ENCODE data around the gene PDZD4. TPM values are rescaled to one million over a fixed set of nuclear protein-coding genes. Genes with fewer than 3 reads are reported as not detected.

Gene PDZD4
- total RNA-seq, 4 donors from 2014 or later = 2.0 to 6.3 (median 3.0) TPM

DNA sequence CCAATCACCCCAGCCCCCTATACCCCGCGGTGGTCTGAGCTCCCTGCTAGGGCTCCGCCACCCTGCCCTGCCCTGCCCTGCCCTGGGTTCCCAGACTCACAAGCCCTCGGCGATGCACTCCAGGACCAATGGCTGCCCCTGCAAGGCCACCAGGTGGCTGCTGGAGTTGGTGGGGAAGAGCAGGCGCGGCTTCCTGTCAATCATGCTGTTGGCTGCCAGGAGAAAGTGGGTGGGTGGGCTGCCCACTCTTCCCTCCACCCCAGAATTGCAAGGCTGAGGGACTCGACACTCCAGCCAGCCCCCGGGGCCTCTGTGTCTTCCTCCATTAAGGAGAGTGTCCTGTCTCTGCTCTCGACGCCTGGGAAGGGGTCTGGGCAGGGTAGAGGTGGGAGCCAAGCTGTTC lies 39.9 kb upstream of the PDZD4 start:
- H3K9me3 ChIP-seq = no peaks in the 10 kb centered on the region
- no peak overlapping the region for H3K27ac ChIP-seq
- TF ChIP-seq EP300 (IDR thresholded peaks at IDR 0.05) (no peak), POLR2AphosphoS5 (IDR thresholded peaks at IDR 0.05) (no peak), POLR2A (IDR thresholded peaks at IDR 0.05) (no peak)
- TF ChIP-seq, protein P1, sequence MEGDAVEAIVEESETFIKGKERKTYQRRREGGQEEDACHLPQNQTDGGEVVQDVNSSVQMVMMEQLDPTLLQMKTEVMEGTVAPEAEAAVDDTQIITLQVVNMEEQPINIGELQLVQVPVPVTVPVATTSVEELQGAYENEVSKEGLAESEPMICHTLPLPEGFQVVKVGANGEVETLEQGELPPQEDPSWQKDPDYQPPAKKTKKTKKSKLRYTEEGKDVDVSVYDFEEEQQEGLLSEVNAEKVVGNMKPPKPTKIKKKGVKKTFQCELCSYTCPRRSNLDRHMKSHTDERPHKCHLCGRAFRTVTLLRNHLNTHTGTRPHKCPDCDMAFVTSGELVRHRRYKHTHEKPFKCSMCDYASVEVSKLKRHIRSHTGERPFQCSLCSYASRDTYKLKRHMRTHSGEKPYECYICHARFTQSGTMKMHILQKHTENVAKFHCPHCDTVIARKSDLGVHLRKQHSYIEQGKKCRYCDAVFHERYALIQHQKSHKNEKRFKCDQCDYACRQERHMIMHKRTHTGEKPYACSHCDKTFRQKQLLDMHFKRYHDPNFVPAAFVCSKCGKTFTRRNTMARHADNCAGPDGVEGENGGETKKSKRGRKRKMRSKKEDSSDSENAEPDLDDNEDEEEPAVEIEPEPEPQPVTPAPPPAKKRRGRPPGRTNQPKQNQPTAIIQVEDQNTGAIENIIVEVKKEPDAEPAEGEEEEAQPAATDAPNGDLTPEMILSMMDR (IDR thresholded peaks at IDR 0.05) = no peak
- DNase-seq (ENCODE audit: low spot score in 2 of 2) = no peak
- H3K36me3 ChIP-seq = no peaks in the 10 kb centered on the region
- WGBS = 78% methylated on average over 4 of the region's 11 CpGs
- H3K4me1 ChIP-seq = no peaks in the 10 kb centered on the region
- H3K4me3 ChIP-seq = no peak overlapping the region
- peaks cover 10% of the 10 kb centered on the region for H3K27me3 ChIP-seq

DNA sequence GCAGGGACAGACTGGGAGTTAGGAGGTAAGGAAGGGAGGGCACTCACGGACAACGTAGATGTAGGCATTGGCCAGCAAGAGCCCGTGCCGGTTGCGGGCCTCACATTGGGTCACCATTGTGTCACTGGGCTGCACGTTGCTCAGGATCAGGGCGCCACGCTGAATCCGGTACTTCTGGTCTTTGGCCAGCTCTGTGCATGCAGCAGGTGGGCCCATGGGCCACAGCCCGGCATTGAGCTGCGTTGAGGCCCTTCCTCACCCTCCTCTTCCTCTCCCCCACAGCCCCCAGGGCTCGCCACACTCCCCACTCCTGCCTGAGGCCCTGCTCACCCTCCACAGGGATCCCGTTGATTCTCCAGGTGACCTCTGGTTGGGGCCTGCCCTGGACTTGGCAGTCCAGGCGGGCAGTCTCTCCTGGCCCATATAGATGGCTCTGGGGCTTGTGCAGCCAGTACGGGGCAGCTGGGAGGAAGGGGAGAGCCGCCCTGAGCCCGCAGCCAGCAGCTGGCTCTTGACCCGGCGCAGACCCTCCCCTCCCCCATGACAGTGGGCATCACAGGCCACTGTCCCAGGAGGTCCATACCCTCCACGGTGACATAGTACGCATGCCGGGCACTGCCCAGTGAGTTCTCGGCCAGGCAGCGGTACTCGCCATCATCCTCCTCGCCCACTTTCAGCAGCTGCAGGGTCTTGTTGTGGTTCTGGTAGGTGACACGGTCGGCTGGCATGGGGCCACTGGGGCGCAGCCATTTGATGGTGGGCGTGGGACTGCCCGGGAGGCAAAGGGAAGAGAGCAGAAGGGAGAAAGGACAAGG lies 39.3 kb upstream of the PDZD4 start:
- TF ChIP-seq, protein P1 (IDR thresholded peaks at IDR 0.05) = no peak
- Histone ChIP-seq H3K4me1 (no peaks in the 10 kb centered on the region), H3K36me3 (no peaks in the 10 kb centered on the region), H3K27ac (no peak overlapping the region), H3K27me3 (peaks cover 10% of the 10 kb centered on the region), H3K9me3 (no peaks in the 10 kb centered on the region), H3K4me3 (no peak overlapping the region)
- no peak for DNase-seq (ENCODE audit: low spot score in 2 of 2)
- 86% methylated on average over 19 of the region's 31 CpGs for WGBS

DNA sequence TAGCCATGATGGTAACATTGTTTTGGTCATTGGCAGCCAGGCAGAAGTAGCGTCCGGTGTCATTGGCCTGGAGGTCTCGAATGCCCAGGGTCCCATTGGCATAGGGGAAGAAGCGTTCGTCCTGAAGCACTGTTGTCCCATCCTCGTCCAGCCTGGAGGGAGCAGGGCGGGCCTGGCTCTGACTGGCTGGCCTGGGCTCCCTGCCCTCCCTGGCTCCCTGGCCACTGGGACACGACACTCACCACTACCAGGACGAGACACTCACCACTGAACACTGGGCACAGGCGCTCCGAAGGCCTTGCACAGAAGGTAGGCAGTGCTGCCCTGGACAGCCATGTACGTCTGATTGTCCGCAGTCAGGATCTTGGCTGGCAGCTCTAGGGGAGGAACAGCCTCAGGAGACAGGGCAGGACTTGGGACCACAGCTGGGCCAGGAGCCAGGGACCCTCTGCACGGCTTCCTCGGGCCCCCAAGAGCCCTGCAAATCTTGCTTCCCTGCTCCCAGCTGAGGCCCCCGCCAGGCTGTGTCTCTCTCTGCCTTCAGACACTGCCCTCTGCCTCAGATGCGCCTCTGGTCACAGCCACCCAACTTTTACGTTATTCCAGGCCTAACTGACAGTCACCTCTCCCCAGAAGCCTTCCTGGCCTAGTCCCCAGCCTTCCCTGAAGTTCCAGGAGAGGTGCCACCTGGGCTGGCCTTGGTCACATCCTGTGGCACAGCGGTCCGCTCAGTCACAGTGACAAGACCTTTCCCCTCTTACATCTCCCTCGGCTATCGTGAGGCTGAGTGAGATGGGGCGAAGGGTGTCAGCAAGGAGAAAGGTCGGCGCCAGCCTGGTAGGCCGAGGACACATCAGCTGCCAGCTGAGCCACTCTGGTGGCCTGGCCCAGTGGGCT lies 38.5 kb upstream of the PDZD4 start:
- H3K27me3 ChIP-seq = peaks cover 10% of the 10 kb centered on the region
- TF ChIP-seq, protein P1 (IDR thresholded peaks at IDR 0.05) = no peak
- TF ChIP-seq EP300 (IDR thresholded peaks at IDR 0.05) (no peak), POLR2A (IDR thresholded peaks at IDR 0.05) (no peak), POLR2AphosphoS5 (IDR thresholded peaks at IDR 0.05) (no peak)
- 92% methylated on average over 10 of the region's 26 CpGs for WGBS
- H3K4me3 ChIP-seq = no peak overlapping the region
- no peak for DNase-seq (ENCODE audit: low spot score in 2 of 2)
- H3K4me1 ChIP-seq = no peaks in the 10 kb centered on the region
- no peak overlapping the region for H3K27ac ChIP-seq
- H3K9me3 ChIP-seq = no peaks in the 10 kb centered on the region
- no peaks in the 10 kb centered on the region for H3K36me3 ChIP-seq

DNA sequence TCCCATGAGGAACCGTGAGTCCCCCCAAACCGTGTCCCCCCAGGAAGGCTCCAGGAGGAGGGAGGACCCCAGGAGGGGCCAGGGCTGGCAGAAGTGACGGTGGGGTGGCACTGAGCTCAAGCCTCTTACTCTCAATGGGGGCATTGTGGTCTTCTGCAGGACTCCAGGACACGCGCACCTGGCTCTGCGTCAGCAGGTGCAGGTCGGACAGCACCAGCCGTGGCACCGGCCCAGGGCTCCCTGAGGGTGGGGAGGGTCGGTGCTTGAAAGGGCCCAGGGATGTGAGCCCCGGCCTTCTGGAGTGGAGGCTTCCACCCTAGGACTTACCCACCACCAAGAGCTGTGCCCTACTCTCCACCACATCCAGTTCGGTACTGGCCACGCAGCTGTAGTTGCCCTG lies 37.3 kb upstream of the PDZD4 start:
- Histone ChIP-seq H3K36me3 (no peaks in the 10 kb centered on the region), H3K4me1 (no peaks in the 10 kb centered on the region), H3K27ac (no peak overlapping the region), H3K4me3 (no peak overlapping the region), H3K9me3 (no peaks in the 10 kb centered on the region), H3K27me3 (peaks cover 10% of the 10 kb centered on the region)
- DNase-seq (ENCODE audit: low spot score in 2 of 2) = no peak
- TF ChIP-seq EP300 (IDR thresholded peaks at IDR 0.05) (no peak), POLR2AphosphoS5 (IDR thresholded peaks at IDR 0.05) (no peak), POLR2A (IDR thresholded peaks at IDR 0.05) (no peak)
- TF ChIP-seq, protein P1 (IDR thresholded peaks at IDR 0.05) = no peak
- WGBS = 100% methylated on average over 1 of the region's 13 CpGs

DNA sequence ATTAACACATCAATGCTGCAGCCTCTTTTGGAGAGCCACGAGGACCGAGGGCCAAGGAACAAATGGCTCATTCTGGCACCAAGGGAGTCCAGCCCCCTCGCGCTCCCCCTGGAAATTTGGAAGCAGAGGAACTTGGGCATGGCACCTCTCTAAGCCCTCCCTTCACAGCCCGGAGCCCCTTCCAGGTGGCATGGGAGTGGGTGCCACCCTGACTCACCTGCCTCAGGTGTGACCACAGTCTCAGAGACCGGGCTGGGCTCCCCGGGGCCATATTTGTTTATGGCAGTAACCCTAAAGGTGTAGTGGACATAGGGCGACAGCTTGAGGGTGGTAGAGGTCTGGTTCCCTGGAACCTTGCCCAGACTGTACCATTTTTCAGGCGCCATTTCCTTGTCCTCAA lies 36.8 kb upstream of the PDZD4 start:
- Histone ChIP-seq H3K27ac (no peak overlapping the region), H3K4me3 (no peak overlapping the region), H3K9me3 (no peaks in the 10 kb centered on the region), H3K36me3 (no peaks in the 10 kb centered on the region), H3K27me3 (peaks cover 12% of the 10 kb centered on the region), H3K4me1 (no peaks in the 10 kb centered on the region)
- WGBS = 77% methylated on average over 6 of the region's 9 CpGs
- no peak for DNase-seq (ENCODE audit: low spot score in 2 of 2)
- no peak for TF ChIP-seq POLR2A (IDR thresholded peaks at IDR 0.05)
- TF ChIP-seq, protein P1 (IDR thresholded peaks at IDR 0.05) = no peak
- no peak for TF ChIP-seq POLR2AphosphoS5 (IDR thresholded peaks at IDR 0.05)
- no peak for TF ChIP-seq EP300 (IDR thresholded peaks at IDR 0.05)
